Fibroblast of gingiva (primary cell): Measurements from ENCODE around the gene TAOK3.

Source experiments
- DNase-seq: peaks from one replicate; pipeline ENCODE4 v3.0.0-alpha.2; 2011; ENCODE audit warnings: low read depth

TAOK3 gene

DNA sequence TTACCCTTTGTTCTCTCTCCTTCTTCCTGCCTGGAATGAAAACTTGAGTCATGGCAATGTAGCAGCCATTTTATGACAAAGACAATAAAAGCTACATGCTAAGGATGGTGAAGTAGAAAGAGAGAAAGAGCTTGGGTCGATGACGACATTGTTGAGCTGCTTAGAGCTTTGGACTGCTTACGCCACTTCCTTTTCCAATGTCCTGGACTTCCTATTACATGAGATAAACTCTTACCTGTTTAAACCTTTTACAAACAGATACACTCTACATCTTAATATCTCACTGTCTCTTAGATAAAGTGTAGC is 166.6 kb downstream of the TAOK3 start:
- no peak for DNase-seq

GRCh38 chr12:118193958-118194357 is 178.7 kb downstream of the TAOK3 start:
- no peak for DNase-seq

DNA sequence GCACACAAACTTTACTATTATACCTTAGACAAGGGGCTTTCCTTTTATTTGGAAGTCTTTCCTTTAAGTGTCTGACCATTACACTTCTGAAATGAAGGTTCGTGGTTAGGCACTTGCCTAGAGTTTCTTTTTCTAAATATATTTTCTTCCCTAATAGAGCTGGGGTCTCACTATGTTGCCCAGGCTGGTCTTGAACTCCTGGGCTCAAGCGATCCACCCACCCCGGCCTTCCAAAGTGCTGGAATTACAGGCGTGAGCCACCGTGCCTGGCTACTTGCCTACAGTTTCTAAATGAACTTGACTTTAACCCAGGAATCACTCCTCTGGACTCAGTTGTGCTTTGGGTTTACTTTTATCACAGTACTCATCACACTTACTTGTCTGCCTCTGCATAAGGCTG is 179.2 kb downstream of the TAOK3 start:
- DNase-seq, result no peak

- no peak for DNase-seq
Measured at GRCh38 chr12:118190266-118190665, 182.4 kb downstream of the TAOK3 start.

DNA sequence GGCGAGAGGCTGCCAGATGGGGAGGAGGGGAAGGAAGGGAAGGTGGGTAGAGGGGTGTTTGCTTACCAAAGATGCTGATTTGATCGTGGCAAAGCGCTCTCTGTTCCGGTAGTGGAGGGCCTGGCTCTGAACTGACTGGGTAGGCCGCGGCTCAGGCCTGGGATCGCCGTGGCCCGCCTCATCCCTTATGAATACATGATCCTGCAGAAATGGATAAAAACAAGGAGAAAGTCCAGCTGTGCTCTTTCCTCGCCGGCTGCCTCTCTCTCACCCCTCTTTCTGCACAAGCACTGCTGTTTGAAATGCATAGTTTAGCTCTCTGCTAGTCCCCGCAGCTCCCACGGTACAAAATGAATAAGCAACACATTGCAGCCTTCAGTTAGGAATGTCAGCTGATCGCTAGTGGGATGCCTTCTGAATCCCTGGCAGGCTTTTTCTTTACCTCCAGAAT is 182.9 kb downstream of the TAOK3 start:
- peak; percentile 29 for DNase-seq

DNA sequence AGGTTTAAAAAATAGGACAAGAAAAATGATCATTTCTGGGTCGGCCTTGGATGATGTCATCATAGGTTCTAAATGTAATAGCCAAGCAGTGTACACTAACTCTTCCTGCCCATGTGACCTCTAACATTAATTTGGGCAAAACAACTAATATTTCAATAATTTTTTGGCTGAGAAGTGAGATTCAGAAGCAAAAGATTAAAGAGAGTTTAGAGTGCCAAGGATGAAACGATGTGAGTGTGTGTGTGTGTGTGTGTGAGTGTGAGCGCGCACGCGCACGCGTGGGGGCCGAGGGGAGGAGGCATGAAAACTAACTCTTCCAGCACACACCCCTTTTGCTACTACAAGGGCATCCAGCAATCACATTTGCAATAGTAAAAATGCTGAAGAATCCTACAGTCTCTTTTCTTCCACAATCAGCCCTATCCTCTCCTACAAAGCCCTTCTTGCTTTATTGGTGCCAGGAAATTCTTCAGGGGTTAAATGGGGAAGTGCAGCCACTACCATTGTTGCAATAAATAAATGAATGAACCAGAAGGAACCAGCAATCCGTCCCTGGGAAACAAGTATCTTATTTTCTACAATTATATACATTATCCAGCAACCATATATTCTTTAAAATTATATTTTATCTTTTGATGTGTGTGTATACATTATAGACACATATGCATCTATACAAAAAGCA is 183.9 kb downstream of the TAOK3 start:
- peak; percentile 73 for DNase-seq

GRCh38 chr12:118187751-118188435 is 184.8 kb downstream of the TAOK3 start:
- no peak for DNase-seq

DNA sequence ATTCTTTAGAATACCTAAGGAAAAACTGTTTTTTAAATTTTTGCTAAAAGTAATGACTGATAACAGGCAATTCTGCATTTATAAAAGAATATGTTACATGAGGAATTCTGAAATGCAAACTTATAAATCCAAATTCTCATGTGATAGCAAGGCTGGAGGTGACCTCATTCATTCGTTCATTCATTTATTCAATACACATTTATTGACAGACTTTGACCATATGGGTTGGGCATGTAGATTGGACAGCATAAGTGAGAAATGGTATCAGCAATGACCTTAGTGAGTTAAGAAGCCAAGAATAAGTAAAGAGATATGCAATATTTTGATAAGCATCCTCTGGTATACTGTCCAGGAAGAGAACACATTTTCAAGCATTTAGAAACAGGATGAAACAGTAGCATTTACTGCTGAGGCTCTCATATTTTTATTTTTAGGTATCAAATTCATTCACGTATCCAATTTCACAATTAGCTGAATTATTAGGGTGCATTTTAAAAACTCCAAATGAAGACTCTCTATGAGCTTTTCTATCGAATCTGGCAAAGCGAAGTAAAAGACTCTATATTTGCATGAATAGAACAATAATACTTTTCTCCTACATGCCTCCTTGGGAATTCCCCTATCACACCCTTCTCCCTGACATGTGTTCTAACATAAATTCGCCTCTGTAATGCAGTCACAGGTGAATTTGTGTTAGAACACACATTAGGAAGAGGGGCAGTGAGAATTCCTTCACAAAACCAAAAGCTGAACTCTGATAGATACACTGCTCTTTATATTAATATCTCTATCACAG is 186.9 kb downstream of the TAOK3 start:
- DNase-seq, result no peak

DNA sequence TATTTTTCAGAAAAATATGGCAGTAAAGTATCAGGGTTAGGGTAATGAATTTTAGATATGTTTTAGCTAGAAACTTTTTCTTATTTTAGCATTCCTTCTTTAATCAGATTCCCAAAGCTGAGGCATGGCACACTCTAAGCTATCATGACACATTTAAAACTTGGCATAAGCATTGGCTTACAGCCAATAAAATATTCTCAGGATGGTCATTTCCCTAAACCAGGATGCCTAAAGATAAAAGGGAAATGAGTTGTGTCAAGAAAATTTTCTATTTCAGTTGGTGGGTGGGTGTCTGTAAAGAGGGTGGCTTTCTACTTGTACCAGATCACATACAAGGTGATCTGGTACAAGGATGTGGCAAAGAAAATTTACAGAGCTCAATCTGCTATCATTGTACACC is 189.0 kb downstream of the TAOK3 start:
- no peak for DNase-seq

- no peak for DNase-seq
Measured at GRCh38 chr12:118183155-118183554, 189.6 kb downstream of the TAOK3 start.

- no peak for DNase-seq
Measured at GRCh38 chr12:118175823-118176447, 196.8 kb downstream of the TAOK3 start.

DNA sequence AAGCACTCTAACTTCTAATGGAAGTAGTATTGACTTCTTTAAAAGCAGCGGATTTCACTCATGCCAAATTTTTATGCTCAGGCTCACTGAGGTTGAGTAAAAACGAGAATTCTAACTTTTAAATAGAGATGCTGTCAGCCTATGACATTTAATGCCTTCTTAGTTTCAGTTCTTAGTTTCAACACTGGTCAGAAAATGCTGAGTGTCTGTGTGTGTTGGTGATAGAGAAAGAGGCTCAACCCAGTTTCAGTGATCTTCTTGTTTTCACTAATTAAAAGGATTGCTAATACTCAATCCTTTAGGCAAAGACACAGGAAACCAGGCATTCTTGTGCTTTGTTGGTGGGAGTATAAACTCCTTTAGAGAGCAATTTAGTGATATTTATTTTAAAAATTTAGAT is 205.8 kb downstream of the TAOK3 start:
- no peak for DNase-seq

GRCh38 chr12:118164798-118165486 is 207.8 kb downstream of the TAOK3 start:
- DNase-seq, result peak; percentile 12

DNA sequence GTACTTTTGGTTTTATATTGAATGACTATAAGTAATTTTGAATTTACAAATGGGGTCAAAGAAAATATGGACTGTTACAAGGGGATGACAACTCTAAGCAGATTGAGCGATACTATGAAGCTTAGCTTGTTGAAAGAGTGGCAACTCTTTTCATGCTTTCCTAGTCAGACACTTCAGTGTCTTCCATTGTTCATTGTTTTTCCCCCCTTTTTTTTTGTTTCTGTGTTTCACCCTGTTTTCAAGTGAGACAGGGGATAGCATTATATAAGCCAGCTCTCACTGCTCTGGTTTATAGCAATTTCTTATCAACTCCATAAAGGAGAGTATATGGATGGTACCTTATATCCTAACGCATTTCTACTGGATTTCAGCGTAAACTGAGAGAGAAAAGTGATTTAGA is 212.2 kb downstream of the TAOK3 start:
- DNase-seq, result no peak

DNA sequence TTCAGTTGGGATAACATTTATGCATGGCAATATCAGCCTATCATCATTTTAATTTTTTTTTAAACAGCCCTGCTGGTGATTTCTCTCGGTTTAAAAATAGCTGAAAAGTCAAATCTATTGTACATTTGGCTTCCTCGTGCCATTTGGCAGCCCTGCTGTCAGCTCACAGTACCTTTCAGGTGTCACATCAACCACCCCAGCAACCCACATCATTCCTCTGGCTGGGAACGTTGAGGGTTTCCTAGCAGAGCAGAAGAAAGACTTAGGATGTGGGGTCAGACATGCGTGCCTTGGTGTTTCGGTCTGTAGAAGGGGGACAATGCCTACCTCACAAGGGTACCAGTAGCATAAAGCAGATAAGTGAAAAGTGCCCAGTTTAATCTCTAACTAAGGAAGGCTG is 221.0 kb downstream of the TAOK3 start:
- DNase-seq, result no peak

DNA sequence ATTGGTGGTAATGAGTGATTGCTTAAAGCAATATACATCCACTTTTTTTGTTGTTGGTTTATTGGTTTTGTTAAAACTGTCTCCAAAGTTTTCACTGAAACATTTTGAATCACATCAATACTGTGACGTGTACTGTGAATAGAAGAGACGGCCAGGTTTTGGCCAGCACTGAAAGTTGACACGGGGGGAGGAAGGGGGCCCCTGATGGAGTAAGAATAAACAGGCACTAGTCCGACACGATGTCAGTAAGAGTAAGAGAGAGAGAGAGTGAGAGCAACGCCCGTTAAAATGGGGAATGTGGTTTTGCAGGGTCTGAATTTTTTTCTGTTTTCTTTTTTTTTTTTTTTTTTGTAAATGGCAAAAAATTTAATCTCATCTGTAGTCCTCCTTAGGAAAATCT is 222.1 kb downstream of the TAOK3 start:
- DNase-seq, result no peak

- DNase-seq, result no peak
Measured at GRCh38 chr12:118148287-118148686, 224.4 kb downstream of the TAOK3 start.

DNA sequence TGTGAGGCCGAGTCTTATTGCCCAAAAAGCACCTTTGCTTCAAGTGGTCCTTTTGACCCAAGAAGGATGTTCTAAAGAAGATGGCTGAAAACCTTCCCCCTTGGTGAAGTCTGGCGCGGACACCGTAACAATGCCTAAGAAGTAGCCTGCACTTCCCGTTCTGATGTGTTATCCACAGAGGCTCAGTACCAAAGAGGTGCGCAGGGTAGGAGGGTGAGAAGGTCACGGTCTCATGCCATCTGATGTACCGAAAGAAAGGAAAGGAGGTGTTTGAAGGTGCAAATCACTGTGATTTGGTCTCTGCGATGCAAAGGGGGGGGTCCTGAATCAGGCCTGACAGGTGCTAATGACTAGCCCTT is 226.9 kb downstream of the TAOK3 start:
- DNase-seq, result no peak

- no peak for DNase-seq
Measured at GRCh38 chr12:118145113-118145797, 227.5 kb downstream of the TAOK3 start.

DNA sequence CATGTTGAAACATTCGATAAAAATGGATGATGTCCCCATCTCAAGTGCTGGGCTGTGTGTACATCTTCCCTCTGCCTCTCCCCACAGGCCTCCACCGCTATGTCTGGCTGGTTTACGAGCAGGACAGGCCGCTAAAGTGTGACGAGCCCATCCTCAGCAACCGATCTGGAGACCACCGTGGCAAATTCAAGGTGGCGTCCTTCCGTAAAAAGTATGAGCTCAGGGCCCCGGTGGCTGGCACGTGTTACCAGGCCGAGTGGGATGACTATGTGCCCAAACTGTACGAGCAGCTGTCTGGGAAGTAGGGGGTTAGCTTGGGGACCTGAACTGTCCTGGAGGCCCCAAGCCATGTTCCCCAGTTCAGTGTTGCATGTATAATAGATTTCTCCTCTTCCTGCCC is 228.2 kb downstream of the TAOK3 start:
- no peak for DNase-seq

DNA sequence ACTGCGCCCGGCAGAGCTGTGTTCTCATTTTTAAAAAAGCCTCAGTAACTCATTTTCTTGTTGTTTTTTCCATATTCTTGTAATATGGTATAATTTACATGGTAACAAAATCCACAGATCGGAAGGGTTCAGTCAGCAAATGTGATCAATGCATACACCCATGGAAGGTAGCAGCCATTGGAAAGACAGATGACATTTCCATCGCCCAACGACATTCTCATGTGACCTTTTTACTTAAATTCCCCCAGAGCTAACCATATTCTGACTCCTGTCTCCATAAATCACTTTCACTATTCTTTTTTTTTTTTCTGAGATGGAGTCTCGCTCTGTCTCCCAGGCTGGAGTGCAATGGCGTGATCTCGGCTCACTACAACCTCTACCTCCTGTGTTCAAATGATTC is 231.9 kb downstream of the TAOK3 start:
- DNase-seq, result no peak
